ENCODE measurements around the gene ADAMTS16. TPM values are rescaled to one million over a fixed set of nuclear protein-coding genes. Genes with fewer than 3 reads are reported as not detected.

ADAMTS16 gene
- polyA plus RNA-seq, 4 donors = 67.0 to 76.8 (median 72.6) TPM

- no peak for DNase-seq (ENCODE audit: low read depth in 4 of 4, low spot score in 2 of 4)
Measured at GRCh38 chr5:5367739-5368138, 227.6 kb downstream of the ADAMTS16 start.

GRCh38 chr5:5369051-5369605 lies 229.0 kb downstream of the ADAMTS16 start:
- DNase-seq (ENCODE audit: low read depth in 4 of 4, low spot score in 2 of 4) = no peak

Data from left renal cortex interstitium (tissue), 4 donors.